Medulla oblongata (tissue), 1 donor: Measurements from ENCODE around the gene DNM1.
"Not testable (repeated sequence)": the region's sequence is repeated elsewhere in the genome, so short reads cannot be mapped to it uniquely, and the experiment has no call there.

Source experiments
- DNase-seq: peaks from one replicate; pipeline ENCODE4 v3.0.0-alpha.2; 2015; ENCODE audit errors: extremely low spot score

Gene DNM1

DNA sequence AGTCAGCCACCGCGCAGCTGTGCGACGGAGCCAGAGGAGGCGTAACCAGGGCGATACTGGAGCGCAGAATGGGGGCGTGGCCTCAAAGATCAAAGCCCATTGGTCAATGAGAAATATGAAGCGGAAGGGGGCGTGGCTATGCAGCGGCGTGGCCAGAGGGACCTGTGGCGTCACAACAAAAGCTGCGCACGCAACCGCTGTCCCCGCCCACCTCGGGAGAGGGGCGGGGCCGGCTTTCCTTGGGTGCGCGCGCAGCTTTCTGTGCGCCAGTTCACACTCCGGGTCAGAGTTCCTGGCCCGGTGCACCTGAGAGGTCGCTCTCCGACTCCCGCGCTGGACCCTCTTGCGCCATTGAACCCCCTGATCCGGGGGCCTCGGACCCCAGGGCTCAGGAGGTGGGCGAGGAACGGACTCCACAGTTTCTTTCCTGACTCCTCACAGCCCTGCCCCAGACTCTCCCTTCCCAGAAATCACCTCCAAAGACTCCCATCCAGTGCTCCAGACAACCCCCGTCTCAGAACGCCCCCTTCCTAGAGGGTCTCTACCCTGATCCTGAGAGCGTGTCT, 72.9 kb downstream of the DNM1 start, which contains the start of gene SWI5:
SWI5 (plus strand) TSS at position 269 of the 566 bp plus-strand sequence.
- DNase-seq = peak; percentile 99

DNA sequence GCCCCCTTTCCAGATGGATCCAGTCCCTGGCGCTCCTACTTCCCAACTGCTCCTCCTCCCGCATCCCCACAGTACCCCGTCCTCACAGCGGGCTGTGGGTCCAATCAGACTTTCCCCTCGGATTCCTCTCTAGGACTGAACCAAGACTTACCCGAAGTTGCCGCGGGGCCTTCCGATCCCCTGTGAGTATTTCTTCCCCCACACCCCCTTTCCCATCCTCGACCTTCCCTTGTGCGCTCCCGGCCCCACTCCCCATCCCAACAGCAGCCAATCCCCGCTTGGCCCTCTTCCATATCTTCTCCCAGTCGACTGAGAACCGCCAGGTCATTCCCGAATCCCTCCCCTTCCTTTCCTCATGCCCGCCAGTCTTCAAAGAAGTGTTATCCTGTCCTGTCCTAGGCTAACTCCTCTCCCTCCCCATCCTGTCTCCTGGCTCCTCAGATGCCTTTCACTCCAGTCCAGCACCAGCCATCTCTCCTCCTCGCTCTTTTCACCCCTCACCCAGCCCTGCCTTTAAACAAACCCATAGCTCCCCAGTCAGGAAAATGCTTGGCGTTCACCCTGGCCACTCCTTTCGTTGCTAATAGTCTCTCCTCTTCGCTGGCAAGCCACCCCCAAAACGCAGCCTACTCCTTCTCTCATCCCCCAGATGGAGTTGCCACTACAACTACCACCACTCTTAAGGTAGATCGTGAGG, 73.5 kb downstream of the DNM1 start:
- peak; percentile 19 for DNase-seq

DNA sequence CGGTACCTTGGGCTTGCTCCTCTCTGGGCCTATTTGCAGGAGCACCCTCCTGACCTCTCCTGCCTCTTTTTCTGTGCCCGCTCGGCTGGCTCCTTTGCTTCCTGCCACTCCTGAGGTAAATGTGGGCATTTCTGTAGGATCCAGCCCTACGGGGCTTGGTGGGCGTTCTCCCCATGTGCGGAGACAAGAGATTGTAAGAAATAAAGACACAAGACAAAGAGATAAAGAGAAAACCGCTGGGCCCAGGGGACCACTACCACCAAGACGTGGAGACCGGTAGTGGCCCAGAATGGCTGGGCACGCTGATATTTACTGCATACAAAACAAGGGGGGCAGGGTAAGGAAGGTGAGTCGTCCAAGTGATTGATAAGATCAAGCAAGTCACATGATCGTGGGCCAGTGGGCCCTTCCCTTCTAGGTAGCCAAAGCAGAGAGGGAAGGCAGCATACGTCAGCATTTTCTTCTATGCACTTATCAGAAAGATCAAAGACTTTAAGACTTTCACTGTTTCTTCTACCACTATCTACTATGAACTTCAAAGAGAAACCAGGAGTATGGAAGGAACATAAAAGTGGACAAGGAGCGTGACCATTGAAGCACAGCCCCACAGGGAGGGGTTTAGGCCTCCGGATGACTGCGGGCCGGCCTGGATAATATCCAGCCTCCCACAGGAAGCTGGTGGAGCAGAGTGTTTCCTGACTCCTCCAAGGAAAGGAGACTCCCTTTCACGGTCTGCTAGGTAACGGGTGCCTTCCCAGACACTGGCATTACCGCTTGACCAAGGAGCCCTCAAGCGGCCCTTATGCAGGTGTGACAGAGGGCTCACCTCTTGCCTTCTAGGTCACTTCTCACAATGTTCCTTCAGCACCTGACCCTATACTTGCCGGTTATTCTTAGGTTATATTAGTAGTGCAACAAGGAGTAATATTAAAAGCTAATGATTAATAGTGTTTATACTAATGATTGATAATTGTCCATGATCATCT, 76.2 kb downstream of the DNM1 start:
- not testable (repeated sequence) for DNase-seq

DNA sequence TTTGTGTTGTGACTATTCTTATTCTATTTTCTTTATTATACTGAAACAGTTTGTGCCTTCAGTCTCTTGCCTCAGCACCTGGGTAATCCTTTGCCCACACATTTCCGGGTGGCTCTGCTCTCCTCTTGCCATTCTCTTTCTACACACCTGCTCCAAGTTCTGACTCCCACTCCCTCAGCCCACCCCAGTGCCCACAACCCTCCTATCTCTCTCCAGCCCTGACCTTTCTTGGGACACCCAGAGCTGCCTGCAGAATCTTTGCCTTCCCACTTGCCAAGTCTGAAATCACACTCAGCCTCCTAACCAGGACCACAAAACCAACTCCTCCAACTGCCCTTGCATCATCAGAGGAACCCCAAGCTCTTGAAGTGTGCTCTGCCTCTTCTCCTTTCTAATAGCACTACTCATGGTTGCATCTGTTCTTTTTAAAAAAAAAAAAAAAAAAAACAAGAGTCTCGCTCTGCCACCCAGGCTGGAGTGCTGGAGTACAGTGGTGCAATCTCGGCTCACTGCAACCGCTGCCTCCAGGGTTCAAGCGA, 77.0 kb downstream of the DNM1 start:
- DNase-seq = no peak

DNA sequence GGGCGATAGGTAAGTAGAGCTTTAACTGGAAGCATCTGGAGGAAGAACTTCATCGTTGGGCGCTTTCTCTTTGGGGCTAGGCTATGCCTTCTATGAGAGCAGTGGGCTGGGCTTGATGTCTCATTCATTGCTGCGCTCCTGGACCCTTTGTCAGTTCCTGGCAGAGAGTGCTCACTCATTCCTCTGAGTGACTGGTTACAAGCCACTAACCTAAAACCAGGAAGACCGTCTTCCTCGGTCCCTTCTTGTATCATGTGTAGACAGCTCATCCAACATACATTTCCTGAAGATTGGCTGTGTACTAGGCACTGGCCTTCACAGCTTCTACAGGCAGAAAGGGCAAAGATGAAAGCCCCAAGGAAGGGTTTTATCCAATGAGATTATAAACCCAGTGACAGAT, 79.3 kb downstream of the DNM1 start:
- no peak for DNase-seq

DNA sequence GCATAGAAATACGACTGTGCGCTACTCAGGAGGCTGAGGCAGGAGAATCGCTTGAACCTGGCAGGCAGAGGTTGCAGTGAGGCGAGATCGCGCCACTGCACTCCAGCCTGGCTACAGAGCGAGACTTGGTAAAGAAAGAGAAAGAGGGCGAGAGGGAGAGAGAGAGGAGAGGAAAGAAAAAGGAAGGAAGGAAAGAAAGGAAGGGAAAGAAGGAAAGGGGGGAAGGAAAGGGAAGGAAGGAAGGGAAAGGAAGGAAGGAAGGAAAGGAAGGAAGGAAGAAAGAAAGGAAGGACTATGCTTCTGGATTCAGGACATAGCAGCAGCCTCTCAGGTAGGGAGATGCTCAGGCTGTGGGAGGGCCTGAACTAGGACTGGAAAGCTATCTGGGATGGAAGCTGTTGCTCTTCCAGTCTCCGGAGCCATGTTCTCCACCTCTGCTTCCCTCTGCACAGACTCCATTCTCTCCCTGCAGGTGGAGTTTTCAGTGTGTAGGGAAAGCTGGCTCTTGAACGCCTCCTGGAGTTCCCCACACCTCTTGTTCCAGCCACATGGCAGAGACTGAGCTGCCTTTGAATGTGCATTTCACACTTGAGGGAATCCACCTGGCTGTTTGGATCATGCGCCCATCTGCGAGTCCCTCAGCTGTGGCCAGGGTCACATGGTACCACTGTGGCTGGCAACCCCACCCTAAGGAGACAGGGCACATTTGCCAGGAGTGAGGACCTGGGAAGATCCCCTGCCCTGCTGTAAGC, 82.0 kb downstream of the DNM1 start:
- DNase-seq = no peak

DNA sequence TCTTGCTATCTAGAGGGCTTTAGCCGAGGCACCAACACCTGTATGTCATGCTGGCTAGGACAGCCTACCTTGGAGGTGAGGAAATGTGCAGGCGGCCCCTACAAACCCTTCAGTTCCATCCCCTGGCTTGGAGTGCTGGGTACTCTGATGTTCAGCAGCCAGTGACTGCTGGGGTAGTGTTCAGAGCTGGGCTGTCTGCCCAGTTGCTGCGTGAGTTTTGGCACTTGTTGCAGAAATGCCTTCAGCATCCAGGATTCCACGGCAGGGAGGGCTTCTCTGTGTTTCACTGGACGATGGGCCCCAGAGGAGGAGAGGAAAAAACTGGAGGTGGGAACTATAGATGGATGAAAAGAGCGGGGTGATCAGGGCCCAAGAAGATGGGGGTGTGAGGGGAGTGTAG, 83.3 kb downstream of the DNM1 start:
- DNase-seq = peak; percentile 89

DNA sequence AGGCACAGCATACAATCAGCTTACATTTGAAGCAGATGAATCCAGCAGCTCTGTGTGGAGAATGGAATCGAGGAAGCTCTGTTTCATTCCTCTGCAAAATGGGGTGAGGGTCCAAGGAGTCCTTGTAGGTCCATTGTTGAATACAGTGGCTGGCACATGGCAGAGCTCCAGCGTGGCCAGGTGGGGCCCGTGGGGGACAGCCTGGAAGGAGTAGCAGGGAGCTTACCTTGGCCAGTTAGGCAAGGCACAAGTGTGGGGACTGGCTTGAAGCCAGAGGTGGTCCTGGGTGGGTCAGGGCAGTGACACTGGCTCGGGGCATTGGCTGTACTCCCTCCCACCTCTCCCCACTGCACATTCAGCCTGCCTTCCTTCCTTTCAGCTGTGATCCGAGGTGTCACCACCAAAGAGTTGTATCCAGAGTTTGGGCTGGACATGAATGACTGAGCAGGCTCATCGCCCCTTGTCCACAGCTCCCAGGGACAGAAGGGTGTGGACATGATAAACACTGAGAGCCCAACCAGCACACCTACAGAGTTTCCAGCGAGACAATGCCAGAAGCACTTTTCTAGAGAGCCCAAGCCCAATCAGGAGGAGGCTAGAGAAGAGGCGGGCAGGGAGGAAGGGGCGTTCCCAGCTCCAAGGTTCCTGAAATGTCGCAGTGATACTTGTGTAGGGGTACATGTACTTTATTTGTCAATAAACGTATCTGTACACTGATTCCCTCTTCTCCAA, 85.3 kb downstream of the DNM1 start:
- DNase-seq = no peak

DNA sequence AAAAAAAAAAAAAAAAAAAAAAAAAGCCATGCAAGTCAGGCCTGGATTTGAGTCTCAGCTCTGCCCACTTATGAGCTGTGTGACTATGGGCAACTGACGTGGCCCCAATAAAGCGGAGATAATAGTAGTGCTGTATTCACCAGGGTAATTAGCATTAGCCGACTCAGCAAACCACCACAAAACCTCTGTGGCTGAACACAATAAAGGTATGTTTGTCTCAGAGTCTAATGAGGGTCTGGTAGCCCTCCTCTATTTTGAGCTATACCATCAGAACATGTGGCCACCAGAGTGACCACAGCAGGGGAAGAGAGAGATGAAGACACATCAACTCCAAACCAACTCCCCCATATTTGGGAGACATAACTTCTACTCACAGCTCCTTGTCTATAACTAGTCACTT, 88.8 kb downstream of the DNM1 start:
- no peak for DNase-seq

DNA sequence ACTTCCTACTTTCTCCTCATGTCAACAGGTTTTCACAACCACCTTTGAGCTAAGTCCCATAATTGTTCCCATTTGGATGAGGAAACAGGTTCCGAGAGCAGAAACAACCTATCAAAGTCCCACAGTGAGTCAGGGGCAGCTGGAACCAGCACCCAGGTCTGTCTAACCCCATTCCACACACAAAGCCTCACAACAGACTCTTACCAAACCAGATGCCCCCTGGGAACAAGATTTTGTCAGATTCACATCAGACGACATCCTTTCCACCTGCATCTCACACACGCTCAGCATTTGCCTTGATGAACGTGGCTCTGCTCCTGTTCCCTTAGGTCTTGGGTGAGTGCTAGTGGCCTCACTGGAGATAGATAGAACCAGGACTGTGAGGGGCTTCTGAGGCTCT, 89.9 kb downstream of the DNM1 start:
- no peak for DNase-seq

DNA sequence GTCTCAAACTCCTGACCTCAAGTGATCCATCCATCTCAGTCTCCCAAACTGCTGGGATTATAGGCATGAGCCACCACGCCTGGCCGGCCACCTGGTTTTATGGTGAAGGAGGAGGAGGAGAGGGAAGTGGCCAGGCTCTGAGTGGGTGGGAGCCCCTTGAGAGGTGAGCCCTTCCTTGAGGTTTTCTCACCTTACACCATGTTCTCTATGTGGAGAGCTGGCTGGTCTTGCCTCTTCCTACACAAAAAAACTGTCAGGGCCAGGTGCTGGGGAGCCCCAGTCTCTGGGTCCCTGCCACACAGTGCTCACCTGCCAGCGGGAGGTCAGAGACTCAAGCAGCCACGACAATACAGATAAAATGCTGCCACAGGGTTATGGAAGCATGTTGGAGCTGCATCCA, 91.0 kb downstream of the DNM1 start:
- DNase-seq = no peak

DNA sequence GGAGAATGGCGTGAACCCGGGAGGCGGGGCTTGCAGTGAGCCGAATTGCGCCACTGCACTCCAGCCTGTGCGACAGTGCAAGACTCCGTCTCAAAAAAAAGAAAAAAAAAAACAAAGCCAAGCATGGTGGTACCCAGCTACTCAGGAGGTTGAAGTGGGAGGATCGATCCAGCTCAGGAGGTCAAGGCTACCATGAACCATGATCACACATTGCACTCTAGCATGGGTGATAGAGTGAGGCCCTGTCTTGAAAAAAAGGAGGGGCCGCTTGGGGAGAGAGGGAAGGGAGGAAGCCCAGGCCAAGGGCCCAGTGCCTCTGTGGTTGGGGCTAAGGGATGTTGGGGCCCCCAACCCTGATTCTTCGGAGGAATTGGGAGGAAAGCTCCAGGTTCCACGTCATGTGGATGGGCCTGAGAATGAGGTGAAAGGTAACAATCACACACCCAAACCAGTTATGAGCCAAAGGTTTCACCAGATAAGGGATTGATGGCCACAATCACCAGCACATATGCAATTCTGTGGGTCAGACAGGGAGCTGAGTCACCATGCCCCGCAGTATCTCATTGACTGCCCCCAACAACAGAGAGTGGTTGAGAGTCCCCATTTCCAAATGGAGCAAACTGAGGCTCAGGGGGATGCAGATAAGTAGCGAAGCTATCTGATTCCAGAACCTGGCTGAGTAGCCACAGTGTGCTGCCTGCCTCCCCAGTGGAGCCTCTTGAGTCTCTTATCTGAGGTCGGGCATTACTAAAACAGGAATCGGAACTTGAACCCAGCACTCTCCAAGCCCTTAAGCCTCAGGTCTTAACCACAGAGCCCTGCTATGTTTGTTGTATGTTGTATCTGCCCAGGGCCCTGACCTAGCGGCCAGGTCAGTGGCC, 93.4 kb downstream of the DNM1 start:
- no peak for DNase-seq

DNA sequence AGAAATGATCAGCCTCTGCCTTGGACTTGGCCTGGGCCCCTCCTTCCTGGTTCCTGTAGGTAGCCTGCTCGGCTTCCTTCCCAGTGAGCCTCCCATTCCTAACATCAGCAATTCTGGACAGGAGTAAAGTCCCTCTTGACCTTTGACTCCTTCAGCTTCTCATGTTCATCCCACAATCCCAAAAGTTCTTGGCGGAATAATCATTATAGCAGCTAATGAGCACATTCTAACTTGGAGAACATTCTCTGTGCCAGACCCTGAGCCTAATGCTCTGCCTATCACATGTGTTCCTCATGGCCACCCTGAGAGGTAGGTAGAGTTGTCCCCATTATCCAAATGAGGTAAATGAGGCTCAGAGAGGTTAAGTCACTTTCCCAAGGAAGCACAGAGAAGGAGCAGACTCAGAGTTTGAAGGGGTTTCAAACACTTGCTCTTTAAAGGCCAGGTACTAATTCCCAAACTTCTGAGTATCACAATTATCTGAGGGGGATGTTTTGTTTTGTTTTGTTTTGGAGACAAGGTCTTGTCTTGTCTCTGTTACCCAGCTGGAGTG, 94.1 kb downstream of the DNM1 start:
- no peak for DNase-seq

DNA sequence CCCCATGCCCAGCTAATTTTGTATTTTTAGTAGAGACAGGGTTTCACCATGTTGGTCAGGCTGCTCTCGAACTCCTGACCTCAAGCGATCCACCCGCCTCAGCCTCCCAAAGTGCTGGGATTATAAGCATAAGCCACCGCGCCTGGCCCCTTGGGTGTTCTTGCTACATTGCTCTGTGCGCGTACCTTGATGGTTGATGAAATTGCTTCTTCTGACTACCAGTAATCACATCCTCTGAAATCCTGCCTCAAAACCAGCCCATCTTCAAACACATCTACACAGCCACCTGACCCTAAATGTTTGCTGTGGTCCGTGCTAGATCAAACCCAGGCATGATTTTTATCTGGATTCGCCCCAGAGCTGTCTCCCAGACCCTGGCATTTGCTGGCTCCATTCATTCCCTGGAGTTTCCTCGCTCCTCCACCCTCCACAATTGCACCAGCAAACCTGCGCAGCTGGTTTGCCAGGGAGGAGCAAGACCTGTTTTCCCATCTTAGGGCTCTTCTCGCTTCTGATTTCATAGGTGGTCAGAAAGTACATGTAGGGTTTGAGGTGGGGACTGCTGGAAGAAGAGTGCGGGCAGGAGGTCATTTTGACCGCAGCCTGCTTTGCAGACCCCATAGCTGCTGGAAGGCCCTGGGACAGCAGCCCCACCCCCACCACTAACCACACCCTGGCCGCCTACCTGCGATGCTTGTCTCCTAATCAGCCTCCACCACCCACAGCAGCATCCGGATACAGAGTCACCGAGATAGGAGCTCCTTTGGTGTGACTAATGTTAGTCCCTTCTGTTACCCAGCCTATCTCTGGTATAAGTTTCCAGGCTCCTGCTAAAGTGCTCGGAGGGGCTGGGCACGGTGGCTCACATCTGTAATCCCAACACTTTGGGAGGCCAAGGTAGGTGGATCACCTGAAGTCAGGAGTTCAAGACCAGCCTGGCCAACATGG, 95.6 kb downstream of the DNM1 start:
- no peak for DNase-seq

DNA sequence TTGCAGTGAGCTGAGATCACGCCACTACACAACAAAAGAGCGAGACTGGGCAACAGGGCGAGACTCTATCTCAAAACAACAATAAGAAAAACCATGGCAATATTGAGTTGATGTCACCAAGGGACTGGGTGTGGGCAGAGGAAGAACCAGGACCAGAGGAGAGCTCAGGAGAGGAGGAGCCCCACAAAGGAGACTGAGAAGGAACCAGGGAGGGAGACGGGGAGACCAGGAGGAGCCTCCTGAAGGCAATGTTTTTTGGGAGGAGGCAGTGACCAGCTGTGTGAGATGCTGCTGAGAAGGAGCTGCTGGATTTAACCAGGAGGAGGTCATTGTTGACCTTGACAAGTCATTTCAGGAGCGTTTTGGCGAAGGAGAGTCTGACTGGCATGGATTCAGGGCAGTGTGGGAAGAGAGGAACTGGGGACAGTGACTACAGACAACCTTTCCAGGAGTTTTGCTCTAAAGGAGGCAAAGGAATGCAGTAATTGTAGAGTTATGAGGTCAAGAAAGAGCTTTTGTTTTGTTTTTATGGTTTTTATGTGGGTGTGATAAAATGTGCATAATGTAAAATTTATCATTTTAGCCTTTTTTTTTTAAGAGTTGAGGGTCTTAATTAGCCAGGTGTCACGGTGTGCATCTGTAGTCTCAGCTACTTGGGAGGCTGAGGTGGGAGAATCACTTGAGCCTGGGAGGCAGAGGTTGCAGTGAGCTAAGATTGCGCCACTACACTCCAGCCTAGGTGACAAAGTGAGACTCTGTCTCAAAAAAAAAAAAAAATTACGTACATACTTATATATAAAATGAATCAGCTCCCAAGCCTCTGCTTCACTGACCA, 101.2 kb downstream of the DNM1 start:
- no peak for DNase-seq
